HepG2 (cell line): Measurements from ENCODE around the gene SERAC1.

Experiments
- CREB1 ChIP-seq, 2 experiments: fragments of 450-650 bp in 1 of 2; IDR thresholded peaks; 2 replicates each; pipeline ENCODE4 v1.6.1; 2016 to 2017; ENCODE audit warnings: control low read depth in 1 of 2, mild to moderate bottlenecking in 1 of 2, missing compliant biosample characterization in 1 of 2, missing genetic modification characterization in 1 of 2
- CTCF ChIP-seq: sonication (generic); formaldehyde crosslinking; IDR thresholded peaks from 2 replicates; pipeline ENCODE4 v1.5.0; 2020; ENCODE audit warnings: mild to moderate bottlenecking, missing genetic modification reagents, moderate library complexity
- FOXK1 ChIP-seq: sonication (generic); formaldehyde crosslinking; IDR thresholded peaks from 2 replicates; pipeline ENCODE4 v1.4.0; 2020; ENCODE audit warnings: low read depth, missing genetic modification reagents, borderline replicate concordance
- MYC ChIP-seq: sonication (generic); formaldehyde crosslinking; IDR thresholded peaks from 2 replicates; pipeline ENCODE4 v1.9.0; 2021; ENCODE audit warnings: missing genetic modification reagents, borderline replicate concordance
- NFE2L1 ChIP-seq: sonication (generic); formaldehyde crosslinking; IDR thresholded peaks from 2 replicates; pipeline ENCODE4 v1.4.0; 2020; ENCODE audit warnings: missing genetic modification reagents, mild to moderate bottlenecking, borderline replicate concordance
- NFIC ChIP-seq: IDR thresholded peaks from 2 replicates; pipeline ENCODE4 v1.6.1; 2012; ENCODE audit warnings: mild to moderate bottlenecking, low read length, inconsistent platforms
- POLR2G ChIP-seq: fragments of 200-400 bp; formaldehyde crosslinking; IDR thresholded peaks from 2 replicates; pipeline ENCODE4 v1.6.1; 2018; ENCODE audit warnings: mild to moderate bottlenecking, low read depth, low read length, moderate library complexity
- RXRA ChIP-seq: sonication (generic); formaldehyde crosslinking; IDR thresholded peaks from 2 replicates; pipeline ENCODE4 v1.5.1; 2020; ENCODE audit warnings: missing genetic modification reagents
- SP2 ChIP-seq: sonication (generic); formaldehyde crosslinking; IDR thresholded peaks from 2 replicates; pipeline ENCODE4 v1.5.1; 2020; ENCODE audit warnings: mild to moderate bottlenecking, missing genetic modification reagents
- TCF7L2 ChIP-seq: IDR thresholded peaks from 2 replicates; pipeline ENCODE4 v1.6.1; 2011; ENCODE audit warnings: mild to moderate bottlenecking, low read depth, low read length, moderate library complexity
- XBP1 ChIP-seq: sonication (generic); formaldehyde crosslinking; IDR thresholded peaks from 2 replicates; pipeline ENCODE4 v1.5.0; 2020; ENCODE audit warnings: missing genetic modification reagents
- ZNF841 ChIP-seq: sonication (generic); formaldehyde crosslinking; IDR thresholded peaks from 2 replicates; pipeline ENCODE4 v1.8.1; 2023; ENCODE audit warnings: missing genetic modification reagents, borderline replicate concordance
- TF ChIP-seq, protein P1 (sequence below): IDR thresholded peaks from 2 replicates; pipeline ENCODE4 v1.6.1; 2016; ENCODE audit warnings: mild to moderate bottlenecking
- TF ChIP-seq, protein P2 (sequence below): sonication (generic); formaldehyde crosslinking; IDR thresholded peaks from 2 replicates; pipeline ENCODE4 v1.9.0; 2021; ENCODE audit warnings: missing genetic modification reagents, borderline replicate concordance

DNA sequence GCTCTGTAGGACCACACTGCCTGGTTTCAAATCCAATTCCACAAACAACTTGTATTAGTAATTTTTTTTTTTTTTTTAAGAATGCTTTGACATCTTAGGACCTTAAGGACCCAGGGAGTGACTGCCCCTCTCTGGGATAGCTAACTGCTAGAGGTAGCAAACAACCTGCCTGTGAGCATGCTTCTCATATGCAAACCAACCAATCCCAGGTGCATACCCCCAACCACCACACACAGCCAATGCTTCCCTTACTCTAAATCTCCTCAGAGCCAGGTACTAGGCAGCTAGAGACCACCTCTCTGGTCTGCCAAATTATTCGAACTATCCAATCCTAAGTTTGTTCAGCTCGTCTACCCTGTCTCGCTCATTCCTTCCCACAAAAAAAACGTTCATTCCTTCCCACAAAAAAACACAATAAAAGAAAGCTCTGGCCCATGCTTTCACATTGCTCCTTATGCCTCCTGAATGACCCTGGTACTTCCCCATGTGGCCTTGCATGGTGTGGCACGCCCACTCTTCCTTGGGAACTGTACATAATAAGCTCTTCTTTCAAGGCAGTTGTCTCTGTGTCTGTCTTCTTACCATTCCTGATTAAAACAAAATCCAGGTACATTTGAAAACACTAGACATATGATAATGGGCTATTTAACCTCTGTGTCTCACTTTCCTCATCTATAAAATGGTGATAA is 6.4 kb downstream of the SERAC1 start:
- TF ChIP-seq FOXK1 (CRISPR knock-in tag) (no peak), RXRA (no peak), TCF7L2 (no peak), SP2 (CRISPR knock-in tag) (no peak), ZNF841 (CRISPR knock-in tag) (no peak), CTCF (CRISPR knock-in tag) (no peak), NFE2L1 (no peak), XBP1 (no peak), CREB1 (IDR thresholded peaks at IDR 0.05) (no peak), CREB1 (CRISPR knock-in tag; IDR thresholded peaks at IDR 0.05) (no peak), NFIC (no peak), POLR2G (no peak), MYC (CRISPR knock-in tag) (no peak)
- TF ChIP-seq, protein P1, sequence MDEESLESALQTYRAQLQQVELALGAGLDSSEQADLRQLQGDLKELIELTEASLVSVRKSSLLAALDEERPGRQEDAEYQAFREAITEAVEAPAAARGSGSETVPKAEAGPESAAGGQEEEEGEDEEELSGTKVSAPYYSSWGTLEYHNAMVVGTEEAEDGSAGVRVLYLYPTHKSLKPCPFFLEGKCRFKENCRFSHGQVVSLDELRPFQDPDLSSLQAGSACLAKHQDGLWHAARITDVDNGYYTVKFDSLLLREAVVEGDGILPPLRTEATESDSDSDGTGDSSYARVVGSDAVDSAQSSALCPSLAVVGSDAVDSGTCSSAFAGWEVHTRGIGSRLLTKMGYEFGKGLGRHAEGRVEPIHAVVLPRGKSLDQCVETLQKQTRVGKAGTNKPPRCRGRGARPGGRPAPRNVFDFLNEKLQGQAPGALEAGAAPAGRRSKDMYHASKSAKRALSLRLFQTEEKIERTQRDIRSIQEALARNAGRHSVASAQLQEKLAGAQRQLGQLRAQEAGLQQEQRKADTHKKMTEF (CRISPR knock-in tag), result no peak
- TF ChIP-seq, protein P2, sequence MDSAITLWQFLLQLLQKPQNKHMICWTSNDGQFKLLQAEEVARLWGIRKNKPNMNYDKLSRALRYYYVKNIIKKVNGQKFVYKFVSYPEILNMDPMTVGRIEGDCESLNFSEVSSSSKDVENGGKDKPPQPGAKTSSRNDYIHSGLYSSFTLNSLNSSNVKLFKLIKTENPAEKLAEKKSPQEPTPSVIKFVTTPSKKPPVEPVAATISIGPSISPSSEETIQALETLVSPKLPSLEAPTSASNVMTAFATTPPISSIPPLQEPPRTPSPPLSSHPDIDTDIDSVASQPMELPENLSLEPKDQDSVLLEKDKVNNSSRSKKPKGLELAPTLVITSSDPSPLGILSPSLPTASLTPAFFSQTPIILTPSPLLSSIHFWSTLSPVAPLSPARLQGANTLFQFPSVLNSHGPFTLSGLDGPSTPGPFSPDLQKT, result no peak
